GM19240 (cell line): Measurements from ENCODE around the gene C5orf47.

Source experiments
- DNase-seq: peaks from one replicate; pipeline ENCODE4 v3.0.0; 2011; ENCODE audit warnings: low spot score; ENCODE audit not compliant: insufficient read length

Gene C5orf47

GRCh38 chr5:173988554-173989431, at the start of gene C5orf47:
TSS of gene C5orf47 (plus strand) at chr5:173989170. CDS start at chr5:173989264, 94 bp downstream.
- DNase-seq = no peak

DNA sequence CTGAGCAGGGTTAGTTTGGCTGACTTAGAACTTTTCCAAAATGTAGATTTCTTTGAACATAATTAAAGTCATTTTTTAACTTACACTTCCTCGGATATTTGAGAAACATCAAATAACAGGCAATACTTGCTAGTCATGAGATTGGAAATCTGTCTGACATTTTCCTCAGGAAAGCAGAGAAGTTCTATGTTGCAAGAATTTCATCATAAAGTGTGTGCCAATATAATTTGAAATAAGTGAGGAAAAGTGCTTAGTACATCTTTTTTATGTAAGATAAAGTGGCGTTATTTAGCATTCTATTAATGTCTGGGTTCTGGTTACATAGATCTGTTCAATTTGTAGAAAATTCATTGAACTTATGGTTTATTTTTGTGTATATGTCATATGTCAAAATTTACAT, 48.7 kb upstream of the C5orf47 start:
- no peak for DNase-seq

DNA sequence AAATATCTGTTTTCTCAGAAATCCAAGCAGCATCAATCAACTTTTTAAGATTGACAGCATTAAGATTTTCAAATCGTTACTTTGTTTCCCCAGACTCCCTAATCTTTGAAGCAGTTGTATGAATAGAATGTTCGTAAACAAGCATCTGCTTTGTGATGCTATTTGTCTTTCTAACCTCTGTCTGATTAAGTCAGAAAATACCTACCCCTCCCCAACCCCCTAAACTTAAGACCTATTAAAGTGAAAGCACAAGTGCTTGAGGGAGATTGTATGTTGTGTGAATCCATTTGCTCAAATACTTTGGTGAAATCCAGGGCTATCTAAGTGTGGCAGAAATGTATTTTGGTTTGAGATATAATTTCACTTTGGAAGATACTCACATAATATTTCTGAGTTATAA, 47.9 kb upstream of the C5orf47 start:
- DNase-seq = no peak

DNA sequence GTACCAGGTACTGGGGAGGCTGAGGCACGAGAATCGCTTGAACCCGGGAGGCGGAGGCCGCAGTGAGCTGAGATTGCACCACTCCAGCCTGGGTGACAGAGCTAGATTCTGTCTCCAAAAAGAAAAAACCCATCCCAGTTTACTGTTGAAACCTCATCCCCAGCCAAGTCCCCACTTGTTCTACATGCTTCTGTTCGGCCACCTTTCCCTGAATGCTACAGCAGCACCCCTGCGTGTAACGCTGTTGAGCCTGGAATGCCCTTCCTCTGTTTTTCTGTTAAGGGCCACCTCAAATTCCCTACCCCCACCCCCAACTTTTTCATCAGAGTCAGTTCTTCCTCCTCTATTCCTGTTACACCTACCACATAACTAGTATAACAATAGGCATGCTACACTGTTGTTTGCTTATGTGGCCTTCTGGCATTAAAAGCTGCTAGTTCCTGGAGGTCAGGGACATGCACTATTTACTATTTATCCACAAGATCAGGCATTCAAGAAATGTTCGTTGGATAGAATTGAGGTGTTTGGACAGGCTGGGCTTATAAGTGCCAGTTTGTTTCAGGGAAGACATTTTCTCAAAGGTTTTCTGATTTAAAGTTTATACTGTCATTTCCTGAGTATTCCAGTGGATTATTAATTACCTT, 47.1 kb upstream of the C5orf47 start:
- no peak for DNase-seq

DNA sequence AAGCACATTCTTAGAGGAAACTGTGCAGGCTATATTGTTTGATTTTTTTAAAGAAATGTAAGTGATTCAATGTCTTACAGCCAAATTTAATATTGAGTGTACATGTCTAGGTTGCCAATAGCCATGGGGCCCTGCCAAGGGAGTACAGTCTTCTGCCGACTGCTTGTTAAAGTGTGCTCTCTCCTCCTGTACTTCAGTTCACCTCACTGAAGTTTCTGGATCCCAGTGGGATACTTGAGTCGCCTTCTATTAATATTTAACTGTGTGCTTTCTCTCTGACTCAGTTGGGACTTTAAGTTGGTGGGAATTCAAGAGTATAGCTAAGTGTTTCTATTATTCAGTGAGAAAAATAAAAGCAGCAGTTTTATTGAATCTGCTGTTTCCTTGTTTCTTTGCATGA, 44.5 kb upstream of the C5orf47 start:
- no peak for DNase-seq

- DNase-seq = no peak
Observed at GRCh38 chr5:173945160-173945559, 43.8 kb upstream of the C5orf47 start.

- no peak for DNase-seq
Observed at GRCh38 chr5:173946323-173946722, 42.6 kb upstream of the C5orf47 start.

DNA sequence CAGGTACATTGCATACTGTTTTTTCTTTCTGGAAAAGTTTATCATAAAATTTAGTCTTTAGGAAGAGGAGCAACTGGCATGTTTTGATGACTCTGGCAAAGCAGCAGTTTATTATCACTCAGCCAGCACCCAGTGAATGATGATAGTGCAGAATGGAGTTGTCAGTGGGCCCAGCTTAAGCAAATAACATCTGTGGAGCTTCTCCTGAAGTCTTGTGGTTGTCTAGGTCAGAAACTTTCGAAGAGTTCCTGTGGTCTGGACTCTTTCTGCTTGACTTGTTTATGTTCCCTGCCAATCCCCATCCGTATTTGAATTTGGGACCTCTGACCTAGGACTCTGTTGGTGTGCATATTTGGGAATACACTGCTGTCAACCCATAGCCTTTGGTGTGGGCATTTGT, 38.1 kb upstream of the C5orf47 start:
- DNase-seq = no peak

GRCh38 chr5:173953528-173954090, 35.4 kb upstream of the C5orf47 start:
- DNase-seq = no peak

DNA sequence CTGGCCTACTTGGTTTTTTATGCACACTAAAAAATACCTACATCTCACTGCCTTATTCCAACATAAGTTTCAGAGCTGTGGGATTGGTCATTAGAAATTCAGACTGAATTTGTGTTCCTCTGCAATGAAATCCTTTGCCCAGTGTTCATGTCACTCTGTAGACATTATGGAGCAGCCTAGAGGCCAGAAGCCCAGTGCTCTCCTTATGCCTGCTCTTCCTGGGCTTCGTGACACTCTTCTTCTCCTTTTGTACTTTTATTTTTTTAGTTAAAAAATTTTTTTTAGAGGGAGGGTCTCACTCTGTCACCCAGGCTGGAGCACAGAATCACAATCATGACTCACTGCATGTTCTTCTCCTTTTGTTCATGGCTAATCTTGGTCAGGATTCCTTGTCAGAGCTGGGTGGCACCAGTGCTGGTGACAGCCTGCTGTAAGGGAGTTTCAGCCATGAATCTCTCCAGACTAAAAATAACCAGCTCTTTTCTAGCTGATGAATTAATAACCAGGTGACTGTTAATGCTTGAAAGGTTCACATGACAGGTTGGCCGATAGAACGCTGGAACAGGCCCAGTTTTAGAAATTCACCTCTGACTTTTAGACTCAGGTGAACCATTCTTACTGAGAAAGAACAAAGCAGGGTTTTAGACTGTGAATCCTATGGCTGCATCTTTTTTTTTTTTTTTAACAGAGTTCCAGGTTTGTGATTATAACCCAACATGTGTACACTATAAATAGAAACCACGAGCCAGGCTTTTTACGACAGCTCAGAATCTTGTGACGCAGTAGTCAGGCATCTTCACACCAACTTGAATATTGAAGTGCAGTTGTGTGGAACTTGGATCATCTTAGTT, 34.1 kb upstream of the C5orf47 start:
- DNase-seq = no peak

GRCh38 chr5:173960986-173961385, 28.0 kb upstream of the C5orf47 start:
- DNase-seq = no peak

DNA sequence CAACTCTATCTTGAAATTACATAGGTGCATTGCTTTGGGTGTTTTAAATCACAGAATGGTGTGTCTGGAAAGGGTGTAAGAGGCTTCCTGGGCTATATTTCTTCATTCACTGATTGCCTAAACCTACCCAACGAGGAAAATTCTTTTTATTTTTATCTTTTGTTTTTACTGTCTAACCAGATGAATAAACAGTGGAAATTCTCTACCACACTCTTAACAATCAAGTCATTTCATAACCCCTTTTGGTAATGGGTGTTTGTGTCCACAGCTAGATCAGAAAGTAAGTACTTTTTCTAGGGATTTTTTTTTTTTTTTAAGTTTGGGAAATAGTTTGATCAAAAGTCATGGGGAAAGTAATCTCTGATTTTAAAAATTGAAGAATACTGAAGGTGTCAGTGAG, 27.6 kb upstream of the C5orf47 start:
- no peak for DNase-seq

- DNase-seq = no peak
Observed at GRCh38 chr5:173962436-173962972, 26.5 kb upstream of the C5orf47 start.

GRCh38 chr5:173963182-173963838, 25.7 kb upstream of the C5orf47 start:
- DNase-seq = no peak

- DNase-seq = no peak
Observed at GRCh38 chr5:173963867-173964441, 25.0 kb upstream of the C5orf47 start.

DNA sequence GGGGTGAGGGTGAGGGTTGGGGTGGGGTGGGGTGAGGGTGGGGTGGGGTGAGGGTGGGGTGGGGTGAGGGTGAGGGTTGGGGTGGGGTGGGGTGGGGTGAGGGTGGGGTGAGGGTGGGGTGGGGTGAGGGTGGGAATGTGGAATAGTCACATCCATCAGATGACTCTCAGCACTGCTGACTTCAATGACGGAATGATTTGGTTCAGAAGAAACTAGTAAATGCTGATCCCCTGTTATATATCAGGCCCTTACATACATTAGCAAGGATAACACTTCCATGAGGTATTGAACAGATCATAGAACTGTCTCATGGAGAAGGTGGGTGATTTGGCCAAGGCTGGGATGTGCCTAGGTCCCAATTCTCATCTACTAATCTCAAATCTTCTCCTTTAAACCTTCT, 24.5 kb upstream of the C5orf47 start:
- no peak for DNase-seq

GRCh38 chr5:173967241-173967640, 21.7 kb upstream of the C5orf47 start:
- no peak for DNase-seq

GRCh38 chr5:173968154-173968797, 20.7 kb upstream of the C5orf47 start:
- no peak for DNase-seq

DNA sequence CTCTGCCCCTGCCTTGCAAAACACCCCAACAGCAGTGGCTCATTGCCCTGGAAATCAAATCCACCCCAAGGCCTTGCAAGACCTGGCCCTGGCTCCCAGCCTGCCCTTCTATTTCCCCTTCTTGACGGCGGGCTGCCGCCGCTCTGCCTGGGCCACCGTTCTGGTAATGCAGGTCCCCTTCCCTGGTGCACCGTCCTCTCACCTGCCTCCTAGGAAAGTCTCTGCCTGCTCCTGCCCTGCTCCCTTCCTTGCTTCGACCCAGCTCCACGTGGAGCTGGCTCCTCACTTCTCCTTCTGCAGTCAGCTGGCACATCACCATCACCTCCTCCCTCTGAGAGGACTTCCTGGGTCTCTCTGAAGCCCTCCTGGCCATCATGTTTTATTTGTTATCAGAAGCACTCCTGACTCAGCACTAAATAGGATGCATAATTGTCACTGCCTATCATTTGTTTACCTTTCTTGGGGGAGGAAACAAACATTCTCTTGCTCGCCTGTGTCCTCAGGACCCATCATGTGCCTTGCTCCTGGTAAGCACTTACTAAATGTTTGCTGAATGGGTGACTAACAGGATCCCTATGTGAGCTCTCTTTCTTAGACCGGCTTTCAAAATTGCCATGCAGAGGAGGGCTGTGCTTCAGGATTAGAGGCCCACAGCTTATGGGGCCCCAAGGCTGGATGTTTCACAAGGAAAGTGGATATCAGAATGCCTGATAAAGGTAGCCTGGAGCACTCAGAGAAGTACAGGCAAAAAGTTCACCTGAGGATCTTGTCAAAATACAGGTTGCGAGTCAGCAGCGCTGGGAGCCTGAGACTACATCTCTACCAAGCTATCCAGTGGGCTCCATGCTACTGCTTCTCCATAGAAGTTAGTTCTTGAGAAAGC, 19.6 kb upstream of the C5orf47 start:
- no peak for DNase-seq
